GM18505 (cell line): ENCODE measurements around the gene CADPS.
"Not testable (repeated sequence)": the region's sequence is repeated elsewhere in the genome, so short reads cannot be mapped to it uniquely, and the experiment has no call there.

Source experiments
- ATAC-seq: cut with Tn5 transposase; IDR thresholded peaks from one replicate; pipeline ENCODE4 v1.9.1; 2021; ENCODE audit not compliant: unreplicated experiment
- POLR2A ChIP-seq: IDR thresholded peaks from 4 replicates; pipeline ENCODE4 v1.6.1; 2011; ENCODE audit warnings: borderline replicate concordance; ENCODE audit not compliant: insufficient read depth, insufficient read length; ENCODE audit errors: extremely low read depth

Gene CADPS

DNA sequence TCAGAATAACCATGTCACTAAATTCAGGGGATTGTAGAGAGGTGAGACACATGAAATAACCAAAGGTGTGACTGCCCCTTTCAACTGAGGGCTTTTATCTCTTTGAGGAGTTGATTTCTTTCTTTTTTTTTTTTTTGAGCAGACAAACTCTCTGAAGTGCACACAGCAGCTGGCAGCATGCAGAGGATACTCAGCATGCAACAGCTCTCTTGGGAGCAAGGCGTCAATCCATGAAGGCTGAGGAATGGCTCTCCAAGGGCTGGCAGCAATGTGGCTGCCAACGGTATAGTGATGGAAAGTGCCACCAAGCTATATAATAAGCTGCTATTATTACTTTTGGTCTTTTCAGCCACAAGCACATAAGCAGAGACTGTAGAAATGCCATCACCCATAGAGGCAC is 275.2 kb downstream of the CADPS start:
- TF ChIP-seq POLR2A: no peak
- no peak for ATAC-seq

DNA sequence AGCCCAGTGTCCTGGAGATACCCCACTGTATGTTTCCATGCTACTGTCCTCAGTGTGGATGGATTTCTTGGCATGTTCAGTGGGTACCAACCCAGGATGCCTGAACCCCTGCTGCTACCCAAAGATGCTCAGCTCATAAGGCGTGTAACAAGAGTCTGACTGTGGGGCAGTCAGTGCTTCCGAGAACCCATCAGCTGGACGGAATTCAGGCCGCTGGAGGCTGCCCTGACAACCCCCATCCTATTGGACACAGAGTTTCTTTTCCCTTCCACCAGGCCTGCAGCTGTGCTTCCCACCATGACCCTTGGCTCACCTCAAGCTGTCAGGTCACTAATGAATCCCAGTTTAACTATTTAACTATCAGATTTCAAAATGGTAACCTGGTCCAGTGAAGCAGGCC is 277.7 kb downstream of the CADPS start:
- TF ChIP-seq POLR2A: no peak
- ATAC-seq: no peak

DNA sequence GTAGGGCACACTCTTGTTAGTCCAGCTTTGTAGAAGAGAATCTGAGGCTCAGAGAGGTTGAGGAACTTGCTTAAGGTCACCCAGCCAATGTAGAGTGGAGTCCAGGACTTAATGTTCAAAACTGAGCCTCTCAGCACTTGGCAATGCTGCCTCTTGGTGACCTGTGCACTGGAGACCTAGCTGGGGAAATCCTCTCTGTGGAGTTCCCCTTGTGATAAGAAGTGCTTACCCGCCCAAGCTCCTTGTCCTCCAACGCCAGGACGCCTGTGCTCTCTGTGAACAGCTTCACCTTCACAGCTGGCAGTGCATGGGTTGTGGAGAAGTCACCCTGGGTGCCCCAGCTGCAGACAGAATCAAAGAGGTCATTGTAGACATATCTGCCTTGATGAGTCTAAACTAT is 282.8 kb downstream of the CADPS start:
- ATAC-seq: no peak
- TF ChIP-seq POLR2A: no peak

DNA sequence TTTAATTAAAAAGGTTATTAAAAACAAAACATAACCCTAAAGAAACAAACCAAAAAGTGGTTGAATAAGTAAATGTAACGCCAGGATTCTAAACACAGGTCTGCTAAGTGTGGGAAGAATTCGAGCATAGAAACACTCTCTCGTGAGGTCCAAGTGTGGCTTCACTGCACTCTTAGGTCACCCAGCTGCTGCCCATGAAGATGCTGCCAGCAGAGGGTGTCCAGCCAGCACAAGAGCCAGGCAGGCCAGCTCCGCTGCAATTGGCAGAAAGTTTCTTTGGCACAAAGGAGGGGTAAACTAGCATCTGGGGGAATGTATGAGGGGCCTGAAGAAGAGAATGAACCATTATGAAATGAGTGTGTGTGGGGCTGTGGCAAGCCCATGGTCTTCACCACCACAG is 286.1 kb downstream of the CADPS start:
- TF ChIP-seq POLR2A: no peak
- no peak for ATAC-seq

DNA sequence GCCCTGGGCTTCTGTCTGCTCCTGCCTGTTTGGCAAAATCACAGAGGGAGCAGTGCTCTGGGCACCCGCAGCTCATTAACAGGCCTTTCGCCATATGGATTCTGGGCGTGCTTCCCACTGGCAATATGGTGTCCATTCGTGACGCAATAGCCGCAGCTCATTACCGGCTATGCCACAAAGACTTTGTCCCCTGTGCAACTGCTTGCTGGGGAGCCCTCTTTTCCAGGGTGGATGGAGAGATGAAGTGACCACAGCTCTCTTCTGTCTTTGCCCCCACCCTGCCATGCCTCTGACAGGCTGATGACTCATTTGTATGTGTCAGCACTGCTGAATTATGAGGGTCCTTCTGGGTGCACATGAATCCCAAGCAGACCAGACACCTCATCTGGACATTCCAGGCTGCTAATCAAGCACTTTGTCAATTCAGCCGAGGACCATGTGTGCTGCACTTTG is 287.6 kb downstream of the CADPS start:
- TF ChIP-seq POLR2A: no peak
- ATAC-seq: no peak

DNA sequence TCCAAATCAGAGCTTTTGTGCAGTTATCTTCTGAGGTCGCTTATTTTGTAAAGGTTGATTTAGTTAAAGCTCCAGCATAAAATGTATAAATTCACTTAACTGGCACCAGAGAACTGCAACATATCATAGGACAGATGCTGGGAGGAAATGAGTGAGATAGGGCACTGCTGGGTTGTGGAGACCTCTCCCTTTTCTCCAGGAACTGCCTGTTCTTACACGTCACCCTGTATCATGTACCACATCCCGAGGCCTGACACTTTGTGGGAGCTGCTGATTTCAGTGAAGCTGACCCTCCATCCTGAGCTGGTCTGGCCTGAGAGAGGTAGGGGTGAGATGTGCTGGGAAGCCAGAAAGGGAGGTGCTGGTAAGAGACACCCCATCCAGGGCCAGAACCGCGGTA is 288.0 kb downstream of the CADPS start:
- no peak for ATAC-seq
- no peak for TF ChIP-seq POLR2A

DNA sequence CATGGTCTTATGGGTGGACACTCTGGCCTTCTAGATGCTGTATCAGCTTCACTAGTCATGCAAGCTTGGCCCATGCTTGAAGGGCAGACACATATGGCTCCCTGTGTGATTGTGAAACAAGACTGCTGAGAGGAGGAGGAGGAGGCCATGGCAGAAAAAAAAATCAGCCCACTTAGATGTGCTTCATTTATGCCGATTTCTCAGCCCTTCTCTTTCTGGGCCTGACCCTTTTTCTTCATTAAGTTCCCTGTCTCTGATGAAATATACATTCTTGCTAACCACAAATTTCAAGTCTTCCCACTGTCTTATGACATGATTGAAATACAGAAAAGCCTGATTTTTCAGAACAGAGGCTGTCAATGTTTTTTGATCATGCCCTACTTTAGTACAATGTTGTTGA is 288.9 kb downstream of the CADPS start:
- TF ChIP-seq POLR2A: no peak
- ATAC-seq: no peak

DNA sequence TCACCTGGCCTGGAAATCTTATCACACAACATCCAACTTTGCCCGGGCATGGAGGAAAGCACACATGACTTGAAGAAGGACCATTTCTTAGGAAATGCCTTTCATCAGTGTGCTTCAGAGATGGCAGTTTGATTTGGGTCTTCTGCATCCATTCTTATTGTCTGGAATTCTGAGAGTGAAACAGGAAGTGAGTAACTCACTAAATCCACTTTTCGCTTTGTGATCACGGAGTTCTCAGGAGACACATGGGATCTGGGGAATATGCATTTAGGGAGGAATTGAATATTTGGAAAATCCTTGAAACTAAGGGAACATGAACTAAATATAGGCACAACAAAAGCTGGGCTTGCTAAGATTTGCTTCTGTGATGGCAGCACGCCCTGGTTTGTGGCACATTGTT is 289.4 kb downstream of the CADPS start:
- no peak for TF ChIP-seq POLR2A
- ATAC-seq: no peak

DNA sequence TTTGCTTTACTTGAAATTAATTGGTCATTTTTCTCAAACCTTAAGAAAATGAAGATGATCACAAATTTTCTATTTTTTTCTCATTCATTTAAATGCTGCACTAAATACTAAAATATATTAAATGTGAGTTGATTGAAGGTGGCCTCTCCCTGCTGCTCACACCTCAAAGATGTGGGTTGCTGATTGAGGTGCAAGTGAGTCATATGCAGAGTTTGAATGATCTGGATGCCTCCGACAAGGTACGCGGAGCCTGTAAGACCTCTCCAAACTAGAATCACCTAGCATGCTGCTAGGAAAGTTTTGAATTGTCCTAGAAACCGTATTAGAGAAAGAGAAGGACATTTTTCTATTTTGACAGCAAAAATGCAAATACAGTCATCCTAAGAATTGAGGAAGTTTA is 290.6 kb downstream of the CADPS start:
- ATAC-seq: no peak
- no peak for TF ChIP-seq POLR2A

DNA sequence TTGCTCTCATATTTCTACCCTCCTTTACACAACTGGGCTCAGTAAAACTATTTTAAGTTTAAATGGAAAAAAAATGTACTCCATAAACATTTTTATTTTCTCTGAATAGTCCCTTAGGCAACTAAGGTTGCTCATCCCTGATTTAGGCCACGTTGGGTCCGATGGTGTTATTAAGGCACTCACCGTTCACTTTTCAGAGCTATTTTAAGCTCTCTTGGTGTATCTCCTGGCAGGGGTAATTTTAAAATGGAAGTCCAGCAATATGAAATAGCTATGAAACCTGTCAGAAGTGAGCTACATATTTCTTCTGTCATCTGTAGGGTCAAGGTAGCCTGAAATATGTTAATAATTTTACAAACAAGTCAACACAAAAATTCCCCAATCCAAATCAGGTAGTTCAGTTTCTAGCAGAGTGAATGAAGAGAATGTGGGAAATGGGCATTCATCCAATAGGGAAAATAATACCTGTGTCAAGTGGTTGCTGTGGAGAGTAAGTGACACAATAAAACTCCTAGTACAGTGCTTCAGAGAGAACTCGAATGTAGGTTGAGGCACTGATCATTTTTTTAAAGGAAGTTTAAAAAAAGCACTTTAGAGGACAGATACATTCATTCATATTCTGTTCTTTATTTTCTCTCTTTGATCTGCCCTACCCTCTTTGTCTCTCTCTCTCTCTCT is 292.6 kb downstream of the CADPS start:
- TF ChIP-seq POLR2A: no peak
- no peak for ATAC-seq

DNA sequence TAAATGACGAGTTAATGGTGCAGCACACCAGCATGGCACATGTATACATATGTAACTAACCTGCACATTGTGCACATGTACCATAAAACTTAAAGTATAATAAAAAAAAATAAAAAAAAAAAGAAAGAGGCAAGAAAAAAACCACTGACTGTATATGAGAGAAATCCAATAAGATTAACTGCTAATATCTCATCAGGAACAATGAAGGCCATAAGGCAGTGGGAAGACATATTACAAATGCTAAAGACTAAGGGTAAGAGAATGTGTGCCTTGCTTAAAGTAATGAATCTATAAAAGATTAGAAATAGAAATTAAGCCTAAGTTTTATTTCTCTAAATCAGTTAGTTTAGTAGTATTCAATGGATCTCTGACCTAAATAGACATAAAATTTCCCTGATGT is 294.7 kb downstream of the CADPS start:
- ATAC-seq: not testable (repeated sequence)

DNA sequence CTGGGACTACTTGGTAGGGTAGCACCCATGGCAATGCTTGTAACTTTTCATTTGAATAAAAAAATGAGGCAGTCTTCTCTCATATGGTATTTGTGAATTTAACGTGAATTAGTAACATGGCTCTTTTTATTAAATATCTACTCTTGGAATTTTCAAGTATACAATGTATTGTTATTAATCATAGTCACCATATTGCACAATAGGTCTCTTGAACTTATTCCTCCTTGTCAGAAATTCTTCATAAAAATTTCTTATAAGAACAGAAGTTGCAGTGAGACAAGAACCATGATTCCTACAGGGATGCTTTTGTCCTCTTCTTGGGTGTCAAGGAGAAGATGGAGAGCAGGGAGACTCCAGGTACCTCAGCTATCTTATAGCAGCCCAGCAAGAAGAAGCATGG is 298.1 kb downstream of the CADPS start:
- no peak for TF ChIP-seq POLR2A
- no peak for ATAC-seq

DNA sequence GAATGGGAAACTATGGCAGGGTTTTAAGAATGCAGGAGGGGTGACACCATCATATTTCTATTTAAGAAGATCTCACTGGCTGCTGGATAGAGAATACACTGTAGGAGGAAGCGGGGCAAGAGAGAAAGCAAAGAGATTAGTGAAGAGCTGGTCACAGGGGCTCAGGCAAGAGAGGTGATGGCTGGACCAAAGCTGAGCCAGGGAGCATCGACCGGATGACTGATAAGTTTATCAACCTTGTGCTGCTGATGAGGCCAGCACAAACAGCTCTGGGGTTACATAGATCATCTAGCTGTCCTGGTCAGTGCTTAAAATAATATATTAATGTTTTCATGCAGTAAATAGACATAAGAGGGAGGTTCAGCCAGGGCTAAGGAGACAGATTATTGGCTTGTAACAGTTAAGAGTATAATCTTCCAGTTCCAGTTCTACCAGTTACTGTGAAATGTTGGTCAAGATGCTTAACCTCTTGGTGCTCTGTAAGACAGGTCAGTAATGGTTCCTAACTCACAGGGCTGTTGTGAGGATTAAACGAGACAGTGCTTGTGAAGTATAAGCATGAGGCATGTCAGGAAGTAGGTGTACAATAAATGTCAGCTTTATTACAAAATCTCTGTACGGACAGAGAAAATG is 300.8 kb downstream of the CADPS start:
- no peak for TF ChIP-seq POLR2A
- no peak for ATAC-seq

DNA sequence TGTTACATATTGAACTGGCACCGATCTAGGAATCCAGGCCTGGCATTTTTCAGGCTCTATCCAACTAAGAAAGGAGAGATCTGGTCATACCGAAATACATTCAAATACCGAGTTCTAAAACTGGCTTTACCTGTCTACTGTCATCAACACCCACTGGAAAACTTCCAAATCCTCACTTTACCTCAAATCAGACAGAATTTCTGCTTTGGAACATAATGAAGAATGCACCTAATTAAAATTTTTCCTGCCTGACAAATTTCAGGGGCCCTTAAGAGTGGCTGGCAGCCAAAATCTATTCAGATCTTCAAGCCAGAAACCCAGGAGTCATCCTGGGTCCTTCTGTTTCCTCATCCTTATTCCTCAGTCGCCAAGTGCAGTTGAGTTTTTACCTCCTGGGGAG is 303.3 kb downstream of the CADPS start:
- ATAC-seq: no peak
- TF ChIP-seq POLR2A: no peak

DNA sequence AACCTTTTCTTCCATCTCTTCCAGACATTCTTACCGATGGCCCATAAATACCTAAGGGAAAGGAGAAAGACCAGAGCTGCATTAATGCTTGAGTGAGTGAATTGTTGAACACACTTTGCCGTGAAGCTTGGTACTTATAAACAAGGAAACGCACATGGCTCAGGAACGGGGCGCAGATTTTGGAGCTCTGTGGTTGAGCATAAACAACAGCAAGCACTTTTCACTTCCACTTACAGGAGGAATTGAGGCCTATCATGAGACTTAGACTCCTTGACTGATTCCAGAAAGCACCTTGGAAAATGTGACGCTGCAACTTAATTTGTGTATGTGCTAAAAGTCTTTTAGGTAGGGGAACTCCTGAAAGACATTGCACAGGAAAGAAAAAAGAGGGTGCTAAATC is 304.3 kb downstream of the CADPS start:
- no peak for TF ChIP-seq POLR2A
- no peak for ATAC-seq
